ENCODE data around the gene ADAD1.
"Not testable (repeated sequence)": the region's sequence is repeated elsewhere in the genome, so short reads cannot be mapped to it uniquely, and the experiment has no call there.

Gene ADAD1

DNA sequence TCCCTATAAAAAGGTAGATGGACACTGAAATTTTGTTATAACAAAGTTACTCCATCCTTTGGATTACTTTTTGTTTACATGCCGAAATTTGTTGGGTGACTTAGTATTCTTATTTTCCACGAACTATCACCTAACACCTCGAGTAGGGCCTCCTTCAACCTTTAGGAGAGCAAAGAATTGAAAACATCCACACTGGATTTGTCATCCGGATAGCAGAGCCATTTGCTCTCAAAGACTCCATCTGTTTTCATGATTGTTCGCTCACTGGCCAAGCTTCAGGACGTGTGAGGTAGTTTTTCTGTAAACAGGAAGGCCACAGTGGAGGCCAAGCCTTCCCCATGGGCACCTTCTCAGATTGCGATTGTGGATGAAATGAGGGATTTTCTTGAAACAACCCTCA, at the start of gene ADAD1:
ADAD1 (plus strand) TSS at position 301 of the 400 bp plus-strand sequence. CDS start 1,059 bp downstream, outside the sequence.
- no peak for DNase-seq

DNA sequence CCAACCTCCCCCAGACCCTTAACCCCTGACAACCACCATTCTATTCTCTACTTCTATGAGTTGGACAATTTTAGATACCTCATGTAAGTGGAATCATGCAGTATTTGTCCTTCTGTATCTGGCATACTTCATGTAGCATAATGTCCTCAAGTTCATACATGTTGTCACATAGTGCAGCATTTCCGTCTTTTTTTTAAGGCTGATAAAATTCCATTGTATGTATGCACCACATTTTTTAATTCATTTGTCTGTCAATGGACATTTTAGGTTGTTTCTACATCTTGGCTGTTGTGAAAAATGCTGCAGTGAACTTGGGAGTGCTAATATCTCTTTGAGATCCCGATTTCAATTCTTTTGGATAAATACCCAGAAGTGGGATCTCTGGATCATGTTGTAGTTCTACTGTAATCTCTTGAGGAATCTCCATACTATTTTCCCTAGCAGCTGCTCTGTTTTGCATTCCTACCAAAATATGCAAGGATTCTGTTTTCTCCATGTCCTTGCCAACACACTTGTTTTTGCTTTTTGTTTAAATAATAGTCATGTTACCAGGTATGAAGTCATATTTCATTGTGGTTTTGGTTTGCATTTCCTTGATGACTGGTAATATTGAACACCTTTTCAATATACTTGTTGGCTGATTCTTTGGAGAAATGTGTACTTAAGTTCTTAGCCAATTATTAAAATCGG, 48.8 kb upstream of the ADAD1 start:
- DNase-seq = no peak

- DNase-seq = no peak
Observed at GRCh38 chr4:122331195-122331594, 47.6 kb upstream of the ADAD1 start.

GRCh38 chr4:122334828-122335227, 44.0 kb upstream of the ADAD1 start:
- no peak for DNase-seq

- peak; percentile 48 for DNase-seq
Observed at GRCh38 chr4:122341886-122342285, 36.9 kb upstream of the ADAD1 start.

DNA sequence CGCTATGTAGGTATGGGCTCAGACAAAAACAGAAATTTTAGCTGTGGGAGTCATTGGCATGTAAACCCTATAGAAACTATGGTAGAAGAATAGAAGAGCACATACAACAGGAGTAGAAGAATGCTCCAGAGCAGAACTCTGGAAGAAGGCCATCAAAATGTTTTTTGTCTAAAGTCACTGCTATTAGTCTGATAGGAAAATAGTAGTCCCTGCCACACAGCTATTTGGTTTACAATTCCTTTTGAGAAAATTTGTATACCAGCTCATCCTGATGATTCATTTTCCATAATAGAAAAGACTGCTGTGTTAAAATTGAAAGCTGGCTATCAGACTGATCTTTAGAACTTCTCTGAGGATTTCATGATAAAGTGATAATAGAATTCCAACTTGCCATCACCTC, 32.8 kb upstream of the ADAD1 start:
- no peak for DNase-seq

DNA sequence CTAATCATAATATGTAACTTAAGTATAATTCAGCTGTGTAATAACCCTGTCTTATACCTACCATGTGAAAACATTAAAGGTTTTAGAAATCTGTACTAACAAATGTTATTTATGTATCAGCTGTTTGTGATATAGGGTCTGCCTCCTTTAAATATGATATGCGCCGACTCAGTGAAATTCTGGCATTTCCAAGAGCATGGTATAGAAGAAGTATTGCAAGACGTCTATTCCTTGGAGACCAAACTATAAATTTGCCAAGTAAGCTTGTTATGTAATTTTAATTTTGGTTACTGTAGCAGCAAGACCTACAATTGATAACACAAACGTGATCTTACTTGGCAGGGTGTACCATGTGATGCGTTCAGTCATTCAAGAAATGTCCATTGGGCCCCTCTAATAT, 32.3 kb upstream of the ADAD1 start:
- DNase-seq = no peak

- DNase-seq = no peak
Observed at GRCh38 chr4:122356317-122356808, 22.4 kb upstream of the ADAD1 start.

DNA sequence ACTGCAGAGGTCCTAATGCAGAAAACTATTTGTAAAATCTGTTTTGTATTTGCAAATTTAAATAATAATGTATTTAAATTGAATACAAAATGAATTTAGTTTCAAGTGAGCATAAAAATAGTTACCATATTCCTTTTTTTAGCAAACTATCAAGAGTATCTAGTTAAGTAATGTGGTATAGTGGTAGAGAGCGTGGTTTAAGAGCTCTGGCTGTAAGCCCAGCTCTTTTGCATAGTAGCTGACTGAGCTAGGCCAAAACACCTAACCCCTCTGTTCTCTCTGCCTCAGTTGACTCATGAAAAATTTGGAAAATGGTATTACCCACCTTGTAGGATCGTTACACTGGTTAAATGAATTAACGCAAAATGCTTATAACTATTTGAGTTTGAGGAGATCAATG, 18.1 kb upstream of the ADAD1 start:
- no peak for DNase-seq

GRCh38 chr4:122364700-122365404, 14.0 kb upstream of the ADAD1 start:
- no peak for DNase-seq

- DNase-seq = not testable (repeated sequence)
Observed at GRCh38 chr4:122368786-122369185, 10.0 kb upstream of the ADAD1 start.

DNA sequence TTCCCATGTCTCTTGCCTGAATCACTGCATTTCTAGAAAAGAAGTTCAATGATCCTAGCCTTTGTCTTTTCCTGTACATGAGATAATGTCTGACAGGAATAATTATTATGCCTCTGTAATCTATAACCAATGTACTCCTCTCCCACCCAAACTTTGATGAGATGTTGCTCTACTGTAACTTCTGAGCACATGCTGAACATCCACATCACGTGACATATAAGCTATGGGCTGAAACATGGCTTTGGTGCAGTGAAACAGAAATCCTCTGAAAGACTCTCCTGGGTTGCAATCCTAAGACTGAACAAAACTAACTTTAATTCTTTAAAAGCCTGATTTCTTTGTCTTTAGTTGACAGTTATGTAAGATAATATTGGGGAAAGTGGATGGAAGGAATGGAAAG, 1.5 kb upstream of the ADAD1 start:
- DNase-seq = no peak

- DNase-seq = no peak
Observed at GRCh38 chr4:122379239-122379638, 428 bp downstream of the ADAD1 start.

DNA sequence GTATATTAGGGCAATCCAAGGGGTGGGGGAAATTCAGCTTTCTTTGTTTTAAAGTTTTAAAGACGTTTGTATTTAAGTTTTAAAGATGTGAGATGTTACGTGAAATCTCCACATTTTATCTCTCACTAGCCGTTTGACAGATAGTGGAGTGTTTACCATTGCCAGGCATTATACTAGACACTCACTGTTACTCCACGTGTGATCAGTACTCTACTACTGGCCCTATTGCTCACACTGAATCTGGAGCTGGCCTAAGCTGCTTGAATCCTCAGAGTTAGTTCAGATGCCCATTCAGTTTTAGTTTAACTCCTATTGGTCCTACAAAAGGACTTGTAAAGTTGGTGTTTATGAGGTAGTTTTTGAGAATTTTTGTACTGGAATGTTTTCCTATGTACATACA, 4.5 kb downstream of the ADAD1 start:
- no peak for DNase-seq

DNA sequence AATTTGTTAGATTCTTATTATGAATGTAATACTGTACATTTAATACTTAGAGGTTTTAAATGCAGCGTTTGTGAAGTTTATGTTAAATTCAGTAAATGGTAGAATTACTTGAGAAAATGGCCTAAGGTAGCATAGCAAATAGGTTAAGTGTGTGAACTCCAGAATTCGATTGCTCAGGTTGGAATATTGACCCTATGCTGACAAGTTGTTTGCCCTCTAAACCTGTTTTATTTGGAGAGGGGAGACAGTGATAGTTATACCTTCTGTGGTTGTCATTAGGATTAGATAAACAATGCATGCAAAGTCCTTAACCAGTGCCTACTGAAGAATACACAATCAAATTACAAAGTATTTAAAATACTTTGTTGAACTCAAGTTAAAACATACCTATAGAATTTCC, 5.4 kb downstream of the ADAD1 start:
- no peak for DNase-seq

DNA sequence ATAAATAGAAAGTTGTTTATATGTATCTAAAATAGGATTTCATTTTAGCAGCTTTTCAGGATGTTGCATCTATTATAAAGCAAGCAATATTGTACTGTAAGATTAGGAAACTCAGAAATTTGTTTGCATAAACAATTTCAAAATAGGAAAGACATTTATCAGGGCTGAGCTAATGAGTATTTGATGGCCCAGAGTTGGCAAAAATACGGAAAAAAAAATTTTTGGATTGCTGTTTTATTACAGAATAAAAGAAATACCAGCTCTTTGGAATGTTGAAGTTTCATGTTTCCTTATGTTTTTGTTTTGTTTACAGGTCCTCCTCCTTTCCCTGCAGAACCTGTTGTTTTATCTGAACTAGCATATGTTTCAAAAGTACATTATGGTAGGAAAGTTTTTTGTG, 14.5 kb downstream of the ADAD1 start:
- DNase-seq = no peak

GRCh38 chr4:122403861-122404260, 25.1 kb downstream of the ADAD1 start:
- no peak for DNase-seq

DNA sequence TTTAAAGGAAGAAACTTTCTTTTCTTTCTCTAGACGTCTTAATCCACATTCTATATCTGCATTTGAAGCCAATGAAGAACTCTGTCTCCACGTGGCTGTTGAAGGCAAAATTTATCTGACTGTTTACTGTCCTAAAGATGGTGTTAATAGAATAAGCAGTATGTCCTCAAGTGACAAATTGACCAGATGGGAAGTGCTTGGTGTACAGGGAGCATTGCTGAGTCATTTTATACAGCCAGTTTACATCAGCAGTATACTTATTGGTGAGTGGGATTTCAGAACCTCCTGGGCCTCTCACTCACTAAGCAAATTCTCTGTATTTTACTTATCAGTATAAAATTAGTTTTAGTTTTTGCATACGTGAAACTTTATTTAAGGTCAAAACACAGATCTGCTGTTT, 33.7 kb downstream of the ADAD1 start:
- DNase-seq = no peak

DNA sequence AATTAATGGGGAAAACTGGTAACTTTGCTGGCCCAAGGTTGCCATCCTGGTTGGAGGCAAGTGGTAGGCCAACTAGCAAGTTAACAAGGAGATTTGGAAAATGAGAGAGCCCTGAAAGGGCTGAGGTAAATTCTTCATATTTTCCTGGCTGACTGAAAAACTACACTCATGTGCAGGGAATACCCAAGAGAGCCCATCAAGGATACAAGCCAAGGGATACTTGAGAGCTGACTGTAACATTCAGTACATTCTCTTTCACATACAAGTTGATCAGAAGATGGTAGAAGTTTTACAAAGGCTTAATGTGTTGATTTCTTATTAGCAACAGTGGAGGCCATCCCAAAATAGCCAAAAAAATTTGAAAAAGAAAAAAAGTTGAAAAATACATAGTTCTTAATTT, 44.4 kb downstream of the ADAD1 start:
- DNase-seq = no peak

GRCh38 chr4:122431351-122431750, 52.5 kb downstream of the ADAD1 start:
- no peak for DNase-seq

GRCh38 chr4:122434285-122434684, 55.5 kb downstream of the ADAD1 start:
- no peak for DNase-seq

GRCh38 chr4:122450847-122451246, 72.0 kb downstream of the ADAD1 start:
- peak; percentile 1 for DNase-seq

GRCh38 chr4:122453384-122453995, 74.7 kb downstream of the ADAD1 start:
- no peak for DNase-seq

All from amniotic stem cell (primary cell).